OCI-LY7 (cell line): ENCODE measurements around the gene SMPD1.

ENCODE experiments used
- CTCF ChIP-seq: fragments of 200-600 bp; sonication (generic); conservative IDR thresholded peaks from 2 replicates; pipeline ENCODE4 v1.5.1; 2014; ENCODE audit warnings: mild to moderate bottlenecking, antibody characterized with exemption, low read length, moderate library complexity, mixed read lengths
- EZH2phosphoT487 ChIP-seq: fragments of 200-600 bp; sonication (generic); IDR thresholded peaks from 2 replicates; pipeline ENCODE4 v1.6.1; 2018; ENCODE audit warnings: low read depth, borderline replicate concordance, mild to moderate bottlenecking, mixed run types, antibody characterized with exemption, low read length, moderate library complexity, mixed read lengths

GRCh38 chr11:6387811-6388599 is 2.3 kb upstream of the SMPD1 start:
- TF ChIP-seq CTCF (no peak), EZH2phosphoT487 (no peak)
